ENCODE results near the gene OR51V1.

GRCh38 chr11:5151713-5152153, 48.7 kb downstream of the OR51V1 start:
- TF ChIP-seq EZH2 (IDR thresholded peaks at IDR 0.05; ENCODE audit: insufficient read depth, poor library complexity, severe bottlenecking) (no peak), EZH2phosphoT487 (IDR thresholded peaks at IDR 0.05; ENCODE audit: insufficient read depth, low read depth) (no peak)

Measured in GM23248 (cell line).